Neural progenitor cell (in vitro differentiated cells): ENCODE data around the gene FBN2.

ENCODE experiments used
- CTCF ChIP-seq: fragments of 200-600 bp; sonication (generic); IDR thresholded peaks from 2 replicates; pipeline ENCODE4 v1.5.1; 2017; ENCODE audit warnings: antibody characterized with exemption, mild to moderate bottlenecking
- EZH2phosphoT487 ChIP-seq: fragments of 200-600 bp; sonication (generic); IDR thresholded peaks from 2 replicates; pipeline ENCODE4 v1.6.1; 2017; ENCODE audit warnings: antibody characterized with exemption

DNA sequence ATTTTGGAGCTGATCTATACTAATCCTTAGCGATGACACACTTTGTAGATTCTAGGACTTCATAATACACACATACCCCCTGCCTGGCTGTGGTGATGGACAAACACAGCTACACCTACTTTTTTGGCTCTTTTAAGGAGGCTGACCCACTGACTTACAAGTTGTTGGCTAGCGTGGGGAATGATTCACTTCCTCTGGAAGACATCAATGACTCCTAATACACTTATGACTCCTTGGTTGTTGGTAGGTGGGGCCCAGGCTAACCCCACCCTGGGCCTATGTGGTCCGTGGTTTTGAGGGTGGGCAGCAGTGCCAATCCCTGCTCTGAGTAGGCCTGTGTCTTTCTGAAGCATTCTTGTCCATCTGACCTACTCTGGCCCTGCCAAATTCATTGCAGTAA lies 310.0 kb downstream of the FBN2 start:
- TF ChIP-seq CTCF (no peak), EZH2phosphoT487 (no peak)
